D721Med (cell line): ENCODE data around the gene PCSK4.
A peak's percentile ranks its signal among the peaks of the same experiment; 100 is the strongest.
"Not testable (repeated sequence)": the region's sequence is repeated elsewhere in the genome, so short reads cannot be mapped to it uniquely, and the experiment has no call there.

Experiments
- DNase-seq: peaks from one replicate; pipeline ENCODE4 v3.0.0; 2011; ENCODE audit warnings: low spot score; ENCODE audit not compliant: insufficient read length
- FAIRE-seq: peaks from 2 replicates; lab custom pipeline; 2011; peaks lifted over from hg19 to GRCh38; lab: Jason Lieb, UNC
- CTCF ChIP-seq: IDR thresholded peaks from 2 replicates; pipeline ENCODE4 v1.5.1; 2012; ENCODE audit warnings: mild to moderate bottlenecking, control low read depth; ENCODE audit not compliant: insufficient read depth; ENCODE audit errors: missing control alignments

PCSK4 gene

DNA sequence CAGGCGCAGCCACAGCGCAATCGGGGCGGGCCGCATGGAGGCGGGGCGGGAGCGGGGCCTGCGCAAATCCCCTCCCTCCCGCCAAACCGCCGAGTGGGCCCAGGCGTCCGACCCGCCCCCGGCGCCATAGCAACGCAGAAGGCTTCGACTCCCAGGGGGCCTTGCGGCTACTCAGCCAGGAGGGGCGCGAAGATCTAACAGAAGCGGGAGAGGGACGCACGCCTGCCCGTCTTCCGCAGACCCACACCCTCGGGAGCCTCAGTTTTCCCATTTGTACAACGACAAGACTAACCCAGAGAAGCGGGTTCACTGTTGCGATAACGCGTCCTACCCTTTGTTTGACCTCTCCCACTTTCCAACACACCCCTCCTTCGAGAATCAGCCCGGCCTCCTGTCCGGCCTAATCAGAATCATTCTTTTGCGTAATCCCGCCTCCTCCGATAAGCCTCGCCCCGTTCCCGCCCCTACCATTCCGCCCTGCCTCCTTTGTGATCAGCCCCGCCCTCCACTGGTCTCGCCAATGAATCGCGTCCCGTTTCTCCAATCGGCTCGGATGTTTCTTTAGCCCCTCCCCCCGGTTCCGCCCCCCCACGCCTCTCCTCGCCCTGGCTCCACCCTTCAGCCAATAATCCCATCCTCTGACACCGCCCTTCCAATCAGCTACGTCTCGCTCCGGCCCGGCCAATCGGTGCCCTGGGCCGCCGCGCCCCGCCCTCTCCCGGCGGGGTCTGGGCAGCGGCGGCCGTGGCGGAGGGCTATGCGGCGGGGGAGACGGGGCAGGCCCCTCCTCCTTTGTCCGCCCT, at the start of gene PCSK4:
TSS of gene PCSK4 (minus strand) at position 40 of the 803 bp plus-strand sequence. CDS start at position 36, 4 bp downstream.
- FAIRE-seq (no peak), DNase-seq (peak; percentile 88)
- no peak for TF ChIP-seq CTCF

GRCh38 chr19:1539749-1540148, 49.6 kb upstream of the PCSK4 start:
- FAIRE-seq, DNase-seq: not testable (repeated sequence)

- peak; percentile 66 for DNase-seq
- FAIRE-seq, result no peak
- TF ChIP-seq CTCF, result no peak
Measured at GRCh38 chr19:1538978-1539377, 48.8 kb upstream of the PCSK4 start.

GRCh38 chr19:1535699-1536098, 45.5 kb upstream of the PCSK4 start:
- not testable (repeated sequence) for FAIRE-seq, DNase-seq

DNA sequence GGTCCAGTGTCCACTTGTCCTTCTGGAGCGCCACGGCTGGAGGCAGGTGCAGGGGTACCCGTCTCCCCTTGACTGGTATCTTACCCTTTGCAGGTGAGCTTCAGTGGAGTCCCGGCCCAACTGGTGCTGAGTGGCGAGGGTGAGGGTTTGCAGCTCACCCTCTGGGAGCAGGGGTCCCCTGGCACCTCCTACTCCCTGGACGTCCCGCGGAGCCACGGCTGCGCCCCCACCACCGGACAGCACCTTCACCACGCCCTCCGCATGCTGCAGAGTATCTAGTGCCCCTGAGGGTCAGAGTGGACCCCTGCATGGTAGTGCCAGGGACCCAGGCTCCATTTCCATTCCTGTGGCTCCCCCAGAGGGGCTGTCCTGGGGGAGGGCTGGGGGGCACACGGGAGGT, 44.8 kb upstream of the PCSK4 start:
- DNase-seq (no peak), FAIRE-seq (no peak)
- TF ChIP-seq CTCF, result no peak

DNA sequence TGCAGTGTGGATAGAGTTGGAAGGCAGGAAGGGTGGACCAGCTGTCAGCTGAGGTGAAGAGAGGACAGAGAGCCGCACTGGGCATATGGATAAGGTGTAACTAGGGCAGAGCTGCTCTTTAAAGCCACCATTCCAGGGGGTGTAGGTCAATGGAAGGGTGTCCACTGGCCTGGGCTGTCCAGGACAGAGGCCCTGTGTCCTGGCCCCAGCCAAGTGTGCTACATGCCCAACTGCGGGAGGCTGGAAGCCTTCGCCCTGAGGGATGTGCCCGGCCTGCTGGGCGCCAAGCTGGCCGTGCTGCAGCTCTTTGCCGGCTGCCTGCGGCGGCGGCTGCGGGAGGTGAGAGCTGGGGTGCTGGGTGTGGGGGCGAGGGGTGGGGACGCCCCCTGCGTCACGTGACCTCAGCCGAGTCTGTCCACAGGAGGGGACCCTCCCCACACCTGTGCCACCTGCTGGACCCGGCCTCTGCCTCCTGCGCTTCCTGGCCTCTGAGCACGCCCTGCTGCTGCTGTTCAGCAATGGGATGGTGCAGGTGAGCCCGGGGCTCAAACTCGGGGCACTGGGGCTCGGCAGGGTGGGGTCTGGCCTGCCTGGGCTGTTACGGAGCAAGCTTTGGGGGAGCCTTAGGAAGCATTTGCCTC, 43.5 kb upstream of the PCSK4 start:
- DNase-seq, result no peak
- TF ChIP-seq CTCF, result no peak
- FAIRE-seq, result no peak

- no peak for FAIRE-seq
- no peak for DNase-seq
- TF ChIP-seq CTCF, result no peak
Measured at GRCh38 chr19:1532003-1532402, 41.9 kb upstream of the PCSK4 start.

GRCh38 chr19:1531587-1531986, 41.4 kb upstream of the PCSK4 start:
- no peak for DNase-seq
- FAIRE-seq, result no peak
- no peak for TF ChIP-seq CTCF

GRCh38 chr19:1530856-1531255, 40.7 kb upstream of the PCSK4 start:
- not testable (repeated sequence) for FAIRE-seq, DNase-seq
